NCI-H774 (cell line): Measurements from ENCODE around the gene CELSR3.

Source experiments
- DNase-seq: peaks from one replicate; lab custom pipeline; 2025; lab: John Stamatoyannopoulos, UW

CELSR3 gene

DNA sequence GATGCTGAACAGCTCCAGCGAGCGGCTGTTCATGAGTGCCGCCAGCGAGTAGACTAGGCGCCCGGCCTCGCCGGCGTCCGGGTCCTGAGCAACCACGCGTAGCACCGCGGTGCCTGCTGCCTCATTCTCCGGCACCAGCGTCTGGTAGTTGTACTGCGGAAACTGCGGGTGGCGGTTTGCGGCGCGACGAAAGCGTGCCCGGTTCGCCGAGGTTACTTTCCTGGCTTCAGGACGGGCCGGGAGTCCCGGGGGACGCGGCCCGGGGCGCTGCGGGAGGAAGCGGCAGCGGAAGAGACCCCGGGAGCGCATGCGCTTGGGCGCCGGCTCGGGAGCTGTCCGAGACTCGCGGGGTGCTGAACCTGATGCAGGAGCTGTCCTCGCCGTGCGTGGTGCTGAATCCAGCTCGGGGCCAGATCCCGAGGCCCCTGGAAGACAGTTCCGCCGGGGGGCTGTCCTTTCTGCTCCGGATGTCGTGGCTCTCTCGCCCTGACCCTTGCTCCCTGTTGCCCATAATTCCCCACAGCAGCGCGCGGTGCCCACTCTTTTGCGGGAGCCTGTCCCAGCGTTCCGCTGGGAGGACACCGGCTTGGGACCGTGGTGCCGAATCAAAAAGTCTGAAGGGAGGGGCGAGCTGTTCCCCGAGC lies 1.1 kb downstream of the CELSR3 start:
- DNase-seq = no peak

DNA sequence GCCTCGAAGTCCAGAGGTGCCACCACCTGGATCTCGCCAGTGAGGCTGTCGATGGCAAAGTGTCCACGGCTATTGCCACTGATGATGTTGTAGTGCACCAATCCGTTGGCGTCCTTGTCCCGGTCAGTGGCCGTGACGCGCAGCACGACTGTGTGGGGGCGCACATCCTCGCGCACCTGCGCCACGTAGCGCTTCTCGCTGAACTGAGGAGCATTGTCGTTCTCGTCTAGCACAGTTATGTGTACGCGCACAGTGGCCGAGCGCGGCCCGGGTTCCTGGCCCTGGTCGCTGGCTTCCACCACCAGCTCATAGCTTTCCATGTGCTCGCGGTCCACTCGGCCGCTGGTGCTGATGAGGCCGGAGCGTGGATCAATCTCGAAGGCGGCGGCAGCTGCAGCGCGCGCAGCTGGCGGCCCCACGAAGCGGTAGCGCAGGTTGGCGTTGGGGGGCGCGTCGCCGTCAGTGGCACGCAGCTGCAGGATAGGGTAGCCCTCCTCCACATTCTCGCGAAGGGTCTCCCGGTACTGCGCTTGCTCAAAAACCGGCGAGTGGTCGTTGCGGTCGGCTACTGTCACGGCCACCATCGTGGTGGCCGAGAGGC lies 1.8 kb downstream of the CELSR3 start:
- no peak for DNase-seq

DNA sequence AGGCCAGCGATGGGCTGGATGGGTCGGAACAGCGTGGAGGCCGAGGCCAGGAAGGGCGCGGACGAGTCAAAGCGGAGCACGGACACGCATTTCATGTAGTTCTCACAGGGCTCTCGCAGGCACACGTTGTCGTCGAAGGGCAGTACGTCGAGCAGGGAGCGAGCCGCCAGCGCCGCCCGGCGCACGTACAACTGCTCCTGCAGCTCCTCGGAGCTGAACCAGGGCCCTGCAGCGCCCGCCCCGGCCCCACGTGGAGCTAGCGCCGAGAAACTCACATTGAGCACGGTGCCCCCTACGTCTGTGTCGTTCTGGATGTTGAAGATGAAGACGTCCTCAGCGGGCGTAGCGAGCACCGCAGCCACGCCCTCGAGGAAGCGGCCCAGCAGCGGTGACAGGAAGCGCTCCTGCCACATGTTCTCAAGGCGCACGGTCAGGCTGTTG lies 5.8 kb downstream of the CELSR3 start:
- no peak for DNase-seq

DNA sequence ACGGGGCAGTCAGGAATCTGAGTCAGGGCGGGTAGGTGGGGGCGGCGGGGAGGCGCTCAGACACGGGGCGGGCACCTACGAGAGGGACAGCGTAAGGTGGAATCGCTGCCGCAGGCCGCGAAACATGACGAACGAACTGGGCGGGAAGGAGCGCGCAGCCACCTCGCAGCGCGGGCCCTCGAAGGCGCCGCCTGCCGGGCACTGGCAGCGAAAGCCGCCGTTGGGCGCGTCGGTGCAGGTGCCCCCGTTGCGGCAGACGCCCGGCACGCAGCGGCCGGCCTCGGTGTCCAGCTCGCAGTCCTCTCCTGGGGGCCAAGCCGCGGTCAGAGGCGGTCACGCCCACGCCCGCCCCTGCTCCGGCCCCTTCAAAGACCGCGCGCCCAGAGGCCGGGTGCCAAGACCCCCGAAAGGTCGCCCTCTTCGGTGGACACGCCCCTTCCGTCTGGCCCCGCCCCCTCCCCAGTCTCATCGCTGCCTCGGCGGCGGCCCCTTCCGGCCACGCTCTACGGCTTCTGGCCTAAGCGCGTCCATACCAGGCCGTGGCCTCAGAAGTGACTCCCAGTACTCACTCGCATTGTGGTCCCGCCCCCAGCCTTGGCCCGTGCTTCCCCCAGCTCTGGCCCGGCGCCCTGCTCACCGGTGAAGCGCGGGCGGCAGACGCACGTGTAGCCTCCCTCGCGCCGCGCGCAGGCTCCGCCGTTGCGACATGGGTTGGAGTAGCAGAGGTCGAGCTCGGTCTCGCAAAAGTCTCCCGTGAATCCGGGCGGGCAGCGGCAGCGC lies 6.4 kb downstream of the CELSR3 start:
- no peak for DNase-seq

DNA sequence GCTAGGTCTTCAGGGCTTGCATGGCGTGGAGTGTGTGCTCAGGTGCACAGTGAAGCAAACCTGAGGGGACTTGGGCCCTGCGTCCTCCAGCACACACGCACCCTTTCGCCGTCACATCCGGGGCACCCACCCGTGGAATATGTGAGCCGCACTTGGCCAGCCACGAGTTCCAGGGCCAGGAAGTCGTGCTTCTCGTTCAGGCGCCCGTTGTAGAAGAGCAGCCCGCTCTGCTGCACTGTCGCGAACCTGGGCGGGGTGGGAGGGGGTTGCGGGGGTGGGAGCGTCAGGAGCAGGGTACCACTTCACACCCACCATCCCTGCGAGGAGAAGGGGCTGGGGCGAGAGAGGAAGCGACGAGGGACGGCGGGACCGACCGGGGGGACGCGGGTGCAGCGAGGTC lies 7.1 kb downstream of the CELSR3 start:
- no peak for DNase-seq

DNA sequence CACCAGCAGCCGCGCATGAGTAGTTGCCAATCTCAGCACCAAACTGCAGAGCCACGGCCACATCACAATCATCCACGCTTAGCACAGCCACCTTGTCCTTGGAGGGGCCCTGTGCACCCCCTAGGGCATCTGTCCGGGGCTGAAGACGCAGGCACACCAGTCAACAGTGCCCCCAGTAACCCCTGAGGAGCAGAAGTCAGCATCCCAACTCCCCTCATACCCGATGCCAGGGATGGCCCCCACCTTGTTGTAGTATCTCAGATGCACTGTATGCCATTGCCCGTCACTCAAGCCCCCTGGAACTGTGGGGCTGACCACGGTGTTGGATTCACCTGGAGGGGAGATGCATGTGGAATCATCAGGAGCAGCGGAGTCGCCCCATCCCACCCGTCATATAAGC lies 7.6 kb downstream of the CELSR3 start:
- DNase-seq = no peak

DNA sequence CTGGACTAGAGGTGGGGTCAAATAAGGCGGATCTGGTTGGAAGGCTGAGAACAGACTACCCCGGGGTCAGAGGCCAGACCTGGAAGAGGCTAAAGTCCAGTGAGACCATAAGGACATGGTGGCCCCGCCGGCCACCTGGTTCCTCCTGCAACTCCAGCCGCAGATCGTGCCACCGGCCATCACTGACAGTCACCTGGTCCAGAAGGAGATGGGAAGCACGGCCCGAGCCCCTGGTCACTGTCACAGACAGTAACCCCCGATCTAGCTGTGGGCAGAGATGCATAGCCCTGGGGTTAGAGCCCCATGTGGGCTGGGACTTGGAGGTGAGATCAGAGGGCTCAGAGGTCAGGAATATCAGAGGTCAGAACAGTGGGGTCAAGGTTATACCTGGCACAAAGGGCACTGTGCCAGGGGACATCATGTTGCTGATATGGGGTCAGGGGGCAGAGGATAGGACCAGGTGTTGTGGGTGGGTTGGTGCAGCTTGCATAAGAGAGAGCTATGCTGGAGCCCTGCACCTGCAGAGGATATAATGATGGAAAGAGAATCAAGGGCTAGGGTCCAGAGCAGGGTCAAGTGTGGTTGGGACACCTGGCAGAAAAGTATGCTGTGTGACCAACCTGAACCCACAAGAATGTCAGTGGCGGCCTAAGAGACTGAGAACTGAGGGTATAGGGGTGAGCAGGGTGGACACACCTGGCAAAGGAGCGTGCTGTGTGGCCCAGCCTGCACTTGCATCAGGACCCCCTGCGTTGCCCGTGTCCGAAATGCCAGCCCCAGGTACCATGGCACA lies 9.6 kb downstream of the CELSR3 start:
- no peak for DNase-seq

DNA sequence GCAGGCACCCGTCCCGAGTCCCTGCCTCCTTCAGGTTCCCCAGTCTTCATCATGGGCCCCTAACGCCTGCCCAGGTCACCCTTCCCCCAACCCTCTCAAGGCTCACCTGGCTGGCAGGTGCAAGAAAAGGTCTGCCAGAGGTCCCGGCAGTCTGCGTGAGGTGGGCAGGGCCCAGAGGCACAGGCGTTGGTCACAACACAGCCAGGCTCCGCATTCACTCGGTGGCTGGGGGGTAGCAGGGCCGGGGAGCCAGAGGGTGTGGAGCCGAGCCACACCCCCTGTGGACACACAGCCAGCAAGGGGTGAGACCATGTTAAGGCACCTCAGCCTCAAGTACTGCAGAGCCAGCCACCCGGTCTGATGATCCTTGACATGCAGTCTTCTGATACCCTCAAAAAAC lies 10.9 kb downstream of the CELSR3 start:
- no peak for DNase-seq

DNA sequence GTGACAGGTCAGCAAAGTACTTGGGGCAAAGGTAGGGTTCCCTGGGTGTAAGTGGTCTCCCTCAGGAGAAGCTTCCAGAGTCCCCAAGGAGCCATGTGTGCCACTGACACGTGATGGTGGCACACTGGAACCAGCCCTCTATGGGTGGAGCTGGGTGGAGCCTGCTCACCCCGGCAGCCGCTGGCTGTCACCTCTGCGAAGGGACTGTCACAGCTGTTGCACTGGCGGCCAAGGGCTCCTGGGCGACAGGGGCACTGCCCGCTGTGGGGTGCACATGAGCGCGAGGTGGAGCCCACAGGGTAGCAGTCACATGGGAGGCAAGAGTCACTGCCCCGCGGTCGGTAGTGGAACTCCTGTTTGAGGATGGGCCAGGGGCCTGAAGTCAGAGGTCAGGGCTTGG lies 12.0 kb downstream of the CELSR3 start:
- no peak for DNase-seq

DNA sequence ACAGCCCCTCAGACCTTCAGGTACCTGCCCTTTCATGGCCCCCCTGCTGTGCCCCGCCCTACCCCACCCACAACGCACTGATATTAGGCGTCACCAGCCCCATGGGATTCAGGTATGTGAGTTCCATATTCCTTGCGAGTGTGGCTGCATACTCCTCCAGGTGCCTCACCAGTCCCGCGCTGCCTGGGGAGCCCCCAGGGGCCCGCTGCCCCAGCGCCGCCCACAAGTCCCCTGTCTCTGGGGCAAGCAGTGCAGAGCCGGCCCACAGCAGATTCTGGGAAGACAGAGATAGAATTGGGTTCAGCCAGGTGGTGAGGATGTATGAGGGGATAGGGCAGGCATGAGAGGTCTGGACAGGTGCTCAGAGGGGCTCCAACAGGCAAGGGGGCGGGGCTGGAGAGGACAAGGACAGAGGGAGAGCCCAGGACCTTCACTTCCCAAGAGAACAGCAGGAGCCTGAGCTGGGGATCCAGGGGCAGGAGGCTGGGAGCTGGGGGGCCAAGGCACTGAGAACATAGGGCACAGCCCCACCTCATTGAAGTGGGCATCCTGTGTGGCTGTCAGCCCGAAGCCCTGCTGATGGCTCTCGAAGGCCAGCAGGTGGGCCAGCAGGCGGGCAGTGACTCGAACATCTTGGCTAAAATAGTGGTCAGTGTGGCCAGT lies 14.4 kb downstream of the CELSR3 start:
- no peak for DNase-seq

DNA sequence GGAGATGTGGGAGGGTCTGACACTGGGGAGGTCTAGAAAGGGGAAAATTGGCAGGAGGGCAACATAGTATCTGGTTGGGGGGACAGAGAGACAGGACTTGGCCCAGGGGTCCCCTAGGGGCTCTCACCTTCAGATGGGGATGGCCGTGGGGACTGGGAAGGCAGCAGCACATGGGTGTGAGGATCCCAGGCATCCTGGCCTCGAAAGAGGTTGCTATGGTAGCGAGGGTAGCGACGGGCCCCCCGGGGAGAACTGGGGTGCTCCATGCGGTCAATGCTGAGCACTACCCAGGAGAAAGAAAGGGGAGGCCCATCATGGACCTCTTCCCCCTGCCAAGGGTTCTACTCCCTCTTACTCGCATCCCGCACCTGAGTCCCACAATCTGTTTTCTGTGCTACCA lies 15.0 kb downstream of the CELSR3 start:
- DNase-seq = no peak

DNA sequence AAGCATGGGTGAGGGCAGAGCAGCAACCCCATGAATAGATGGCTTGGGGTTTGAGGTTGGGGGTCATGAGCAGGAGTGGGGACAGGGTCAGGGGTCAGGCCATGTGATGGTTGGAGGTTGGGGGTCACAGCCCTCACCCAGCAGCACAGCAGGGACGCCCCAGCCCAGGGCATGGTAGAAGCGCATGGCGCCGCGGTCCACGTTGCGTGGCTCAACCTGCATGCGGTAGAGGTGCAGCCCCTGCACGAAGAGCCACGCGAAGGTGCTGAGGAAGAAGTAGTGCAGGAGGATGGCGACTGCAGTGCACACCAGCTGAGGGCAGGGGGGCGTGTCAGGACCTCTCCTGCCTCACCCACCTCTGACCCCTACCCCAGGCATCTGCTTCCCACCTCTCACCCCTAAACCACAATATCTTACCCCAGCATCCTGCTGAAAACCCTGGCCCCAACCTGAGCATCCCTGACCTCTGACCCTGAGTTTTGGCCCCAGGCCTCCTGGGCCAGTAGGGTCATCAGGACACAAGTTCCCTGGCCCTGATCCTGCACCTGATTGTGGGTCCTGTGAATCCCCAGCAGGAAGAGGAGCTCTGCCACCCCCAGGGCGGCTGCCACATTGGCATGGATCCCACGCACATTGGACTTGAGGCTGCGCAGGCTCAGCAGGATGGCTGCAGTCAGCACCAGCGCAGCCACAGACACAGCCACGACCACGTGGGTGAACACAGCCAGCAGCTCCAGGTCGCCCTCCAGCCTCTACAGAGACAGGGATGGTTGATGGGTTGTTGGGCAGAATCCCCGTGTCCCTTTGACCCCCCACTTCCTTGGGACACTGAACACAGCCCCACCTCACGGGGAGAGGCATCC lies 17.6 kb downstream of the CELSR3 start:
- no peak for DNase-seq

DNA sequence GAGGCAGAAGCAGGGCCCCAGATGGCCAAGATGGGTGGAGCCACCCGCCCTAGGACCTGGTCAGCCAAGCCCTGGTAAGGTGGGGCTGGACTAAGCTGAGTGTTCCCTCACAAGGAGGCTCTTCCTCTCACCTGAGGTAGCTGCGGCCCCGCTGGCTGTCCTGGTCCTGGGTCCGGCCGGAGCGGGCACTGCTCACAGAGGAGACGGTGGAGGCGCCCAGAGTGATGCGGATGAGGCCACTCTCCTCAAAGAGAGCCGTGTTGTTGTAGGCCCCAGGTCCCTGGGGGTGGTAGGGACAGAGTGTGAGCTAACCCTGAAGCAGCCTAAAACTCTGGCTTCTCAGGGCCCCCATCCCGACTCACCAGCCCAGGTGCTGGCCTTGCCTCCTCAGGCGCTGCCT lies 20.1 kb downstream of the CELSR3 start:
- no peak for DNase-seq

DNA sequence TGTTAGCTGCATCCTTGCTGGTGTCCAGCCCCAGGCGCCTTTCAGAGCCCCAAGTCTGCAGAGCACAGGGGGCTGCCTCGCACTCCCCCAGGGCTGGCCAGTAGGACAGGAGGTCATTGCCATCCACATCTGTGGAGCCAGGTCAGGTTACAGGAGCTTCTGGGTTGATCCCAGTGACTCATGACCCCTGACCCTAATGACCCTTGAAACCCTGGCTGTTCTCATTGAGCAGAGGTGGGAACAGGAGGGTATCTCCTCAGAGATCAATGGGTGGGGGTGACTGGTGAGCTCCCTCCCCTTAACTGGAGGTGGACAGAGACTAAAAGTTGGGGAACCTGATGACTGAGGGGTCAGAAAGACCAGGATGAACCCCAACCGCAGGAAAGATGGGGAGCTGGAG lies 21.3 kb downstream of the CELSR3 start:
- no peak for DNase-seq

DNA sequence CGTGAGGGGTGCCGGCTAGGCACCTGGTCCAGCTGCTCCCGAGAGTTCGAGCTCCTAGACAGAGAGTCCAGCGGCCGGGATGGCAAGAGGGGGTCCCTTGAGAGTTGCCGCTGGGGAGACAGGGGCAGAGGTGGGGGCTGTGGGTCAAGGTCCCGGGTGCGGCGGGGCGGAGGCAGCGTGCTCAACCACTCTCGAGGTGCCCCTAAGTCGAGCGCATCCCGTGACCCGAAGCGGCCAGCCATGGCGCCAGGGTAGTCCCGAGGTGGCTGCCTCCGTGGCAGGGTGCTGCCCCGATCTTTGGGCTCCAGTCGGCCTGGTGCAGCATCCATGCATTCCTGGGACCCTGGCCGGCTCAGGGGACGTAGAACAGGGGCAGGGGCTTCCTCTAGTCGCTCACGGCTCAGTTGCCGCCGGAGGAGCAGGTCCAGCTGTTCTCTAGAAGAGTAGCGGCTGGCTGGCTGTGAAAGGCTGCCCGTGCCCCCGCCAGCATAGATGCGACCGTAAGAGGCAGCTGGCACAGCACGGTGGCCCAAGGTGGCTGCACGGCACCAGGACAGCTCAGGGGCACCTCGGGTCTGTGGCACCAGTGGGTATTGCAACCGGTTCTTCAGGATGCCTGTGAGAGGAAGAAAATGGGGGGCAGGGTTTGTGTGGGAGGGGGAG lies 22.6 kb downstream of the CELSR3 start:
- DNase-seq = no peak

DNA sequence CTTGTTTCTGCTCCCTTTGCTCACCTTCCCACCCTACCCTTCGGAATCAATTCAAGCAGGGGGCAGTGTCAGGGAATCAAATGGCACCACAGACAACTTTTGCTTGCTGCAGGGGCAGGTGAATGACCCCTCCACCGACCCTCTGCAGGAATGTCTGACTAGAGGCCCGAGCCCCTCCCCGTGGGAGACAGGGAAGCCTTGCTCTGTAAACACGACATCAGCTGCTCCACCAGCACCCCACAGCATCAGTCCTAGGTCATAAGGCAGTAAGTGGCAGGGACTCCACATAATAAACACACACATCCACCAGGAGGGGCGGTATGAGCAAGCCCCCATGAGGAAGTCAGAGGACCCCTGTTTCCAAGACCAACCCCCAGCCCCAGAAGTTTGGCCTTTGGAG lies 25.4 kb downstream of the CELSR3 start:
- no peak for DNase-seq

DNA sequence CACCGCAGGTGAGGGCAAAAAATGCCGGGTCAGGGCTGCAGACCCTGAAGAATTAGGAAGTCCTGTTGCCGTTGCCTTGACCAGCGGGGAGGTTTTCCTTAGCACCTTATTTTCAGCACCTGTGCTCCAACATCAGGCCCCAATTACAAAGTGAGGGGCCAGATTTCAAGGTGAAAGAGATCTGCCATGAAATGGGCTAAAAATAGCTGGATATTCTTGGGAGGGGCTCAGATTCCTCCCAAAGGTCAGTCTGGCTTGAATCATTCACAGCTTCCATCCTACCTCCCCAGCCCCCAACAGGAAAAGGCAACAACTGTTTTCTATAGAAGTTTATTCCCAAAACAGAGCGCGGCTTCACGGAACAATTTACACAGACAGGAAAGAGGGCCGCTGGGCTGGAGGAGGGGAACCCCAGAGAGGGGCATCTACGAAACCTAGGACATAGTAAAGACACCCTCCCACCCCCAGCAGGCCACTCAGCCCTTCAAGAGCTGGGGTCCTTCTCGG lies 26.5 kb downstream of the CELSR3 start:
- no peak for DNase-seq

DNA sequence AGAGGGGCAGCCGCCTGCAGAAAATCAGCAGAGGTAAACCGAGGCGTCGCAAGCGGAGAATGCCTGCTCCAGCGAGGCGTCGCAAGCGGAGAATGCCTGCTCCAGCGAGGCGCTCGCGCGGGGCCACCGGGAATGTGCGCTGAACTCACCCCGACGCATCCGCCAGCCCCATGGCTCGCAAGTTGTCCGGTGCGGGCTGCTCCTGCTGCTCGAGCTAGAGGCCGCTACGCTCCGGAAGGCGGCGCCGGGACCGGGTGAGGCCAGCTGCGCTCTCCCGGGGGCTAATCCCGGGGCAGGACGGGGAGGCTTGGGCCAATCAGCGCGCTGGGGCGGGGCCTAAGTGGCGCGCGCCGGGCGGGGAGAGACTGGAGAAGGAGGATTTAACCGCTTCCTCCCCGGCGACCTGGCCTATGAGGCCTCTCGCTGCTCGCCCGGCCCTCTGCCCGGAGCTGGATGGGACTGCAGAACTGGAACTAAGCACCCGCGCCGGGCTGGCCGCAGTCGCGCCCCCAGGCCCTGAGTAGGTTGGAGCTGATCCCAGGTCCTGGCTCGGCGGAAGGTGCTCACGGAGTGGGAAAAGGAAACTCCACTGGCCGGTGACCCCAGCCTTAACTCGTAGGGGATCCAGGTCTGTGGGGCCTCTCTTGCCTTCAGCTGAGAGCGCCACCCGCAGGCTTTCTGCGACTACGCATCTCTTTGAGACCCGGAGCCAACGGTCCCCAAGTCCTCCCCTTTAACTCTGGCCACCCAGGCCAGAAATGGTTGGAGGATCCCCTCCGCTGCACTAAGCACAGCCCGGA lies 27.3 kb downstream of the CELSR3 start, which contains the start of gene SLC26A6:
SLC26A6 (minus strand) TSS at position 240 of the 800 bp plus-strand sequence; CDS start at position 172, 68 bp downstream.
- peak; percentile 78 for DNase-seq

DNA sequence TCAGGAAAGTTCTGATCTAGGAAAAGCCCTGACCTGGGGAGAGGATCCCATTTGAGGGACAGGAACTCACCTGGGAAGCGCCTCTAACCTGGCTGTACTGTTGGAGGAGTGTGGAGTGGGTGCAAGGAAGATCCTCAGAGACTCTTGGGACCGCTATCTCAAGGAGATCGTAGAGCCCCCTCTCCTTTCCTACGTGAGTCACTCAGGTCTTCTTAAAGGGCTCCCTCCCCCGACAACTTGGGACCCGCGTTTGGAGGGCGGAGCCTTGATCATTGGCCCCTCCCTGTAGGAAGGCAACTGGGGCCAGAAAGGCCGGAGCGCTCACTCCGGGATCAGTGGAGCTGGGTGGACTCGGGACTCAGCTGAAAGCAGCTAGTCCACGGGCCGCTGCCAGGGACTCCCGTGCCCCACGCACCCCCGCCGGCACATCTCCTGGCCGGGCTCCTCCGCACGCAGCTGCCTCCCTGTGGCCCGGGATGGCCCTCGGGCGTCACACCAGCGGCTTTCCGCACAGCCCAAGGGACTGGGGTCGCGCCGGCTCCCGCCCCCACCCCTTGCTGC lies 27.9 kb downstream of the CELSR3 start:
- DNase-seq = no peak
